Measurements from ENCODE around the gene RNFT2. TPM values are rescaled to one million over a fixed set of nuclear protein-coding genes. Genes with fewer than 3 reads are reported as not detected.

The RNFT2 gene
- total RNA-seq, 1 experiment from 2014 or later, result 29.5 TPM

GRCh38 chr12:116878567-116879508 is 140.7 kb downstream of the RNFT2 start:
- Histone ChIP-seq H4K91ac (ENCODE audit: insufficient read length, low read depth, low read length) (no peak overlapping the region), H2BK15ac (ENCODE audit: low read depth, low read length) (no peak overlapping the region), H4K20me1 (ENCODE audit: control insufficient read depth, insufficient read depth, insufficient read length) (no peaks in the 10 kb centered on the region), H4K8ac (replicated peaks; ENCODE audit: insufficient read length, low read depth, low read length) (no peak overlapping the region), H3K4me2 (ENCODE audit: insufficient read depth, insufficient read length, low read length) (peak overlapping the region; percentile 59), H3K18ac (ENCODE audit: insufficient read length, low read depth, low read length) (no peak overlapping the region), H2BK12ac (ENCODE audit: insufficient read length, low read depth, low read length) (no peak overlapping the region), H2BK120ac (ENCODE audit: low read depth, low read length, poor library complexity, severe bottlenecking) (no peak overlapping the region), H3K23me2 (ENCODE audit: insufficient read length, low read depth, low read length, poor library complexity, severe bottlenecking) (peaks cover 22% of the 10 kb centered on the region), H3K4me1 (ENCODE audit: insufficient read depth, low read length) (0 out of 2 replicates have a peak, but pooled peaks cover under 1% of the 10 kb centered on the region), H3K4ac (ENCODE audit: low read depth, low read length) (no peak overlapping the region), H3K23ac (ENCODE audit: insufficient read length, low read depth, low read length) (no peak overlapping the region), H3K27me3 (ENCODE audit: insufficient read depth, low read length) (peaks cover 47% of the 10 kb centered on the region), H3T11ph (ENCODE audit: low read length) (no peak overlapping the region), H3K27ac (ENCODE audit: insufficient read length, low read depth, low read length) (no peak overlapping the region), H3K14ac (ENCODE audit: insufficient read depth, low read length) (no peak overlapping the region), H2AFZ (ENCODE audit: low read length) (no peak overlapping the region), H3K79me2 (ENCODE audit: insufficient read depth, low read length) (no peaks in the 10 kb centered on the region), H2BK20ac (ENCODE audit: low read depth, low read length, poor library complexity, severe bottlenecking) (no peak overlapping the region), H3K56ac (ENCODE audit: insufficient read length, low read depth, low read length) (no peak overlapping the region), H3K9ac (ENCODE audit: extremely low read depth, insufficient read length, low read length) (no peak overlapping the region), H4K5ac (ENCODE audit: insufficient read length, low read depth, low read length) (no peak overlapping the region), H2AK5ac (ENCODE audit: insufficient read length, low read length) (no peak overlapping the region), H3K9me3 (ENCODE audit: control insufficient read depth, low read depth, low read length) (no peaks in the 10 kb centered on the region), H3K79me1 (ENCODE audit: insufficient read depth, low read depth, low read length, poor library complexity, severe bottlenecking) (no peaks in the 10 kb centered on the region), H2BK5ac (ENCODE audit: insufficient read length, low read length) (no peak overlapping the region)
- no peak for TF ChIP-seq CTCF (conservative IDR thresholded peaks at IDR 0.05)
- Mint-ChIP-seq H3K27me3 (ENCODE audit: low read depth) (peaks cover 96% of the 10 kb centered on the region), H3K27ac (no peak overlapping the region; a peak in 1 of 7 replicates), H3K9me3 (peaks cover 3 to 4% of the 10 kb centered on the region in 2 experiments; a peak in 3 of 5 replicates), H3K4me1 (peaks cover 52 to 60% of the 10 kb centered on the region in 2 experiments), H3K36me3 (ENCODE audit: insufficient read depth in 1 of 3, low read depth in 3 of 3) (peaks cover 3 to 7% (median 4%) of the 10 kb centered on the region in 3 experiments; a peak in 3 of 7 replicates), H3K4me3 (peak overlapping the region; percentile 73 to 85)
- no CpG with 5 or more reads among the region's 55 CpGs for WGBS (ENCODE audit: extremely low coverage, insufficient read length, low lambda C conversion rate)
- DNase-seq, result peak; percentile 64

Measured in H9 (cell line).